ENCODE results near the gene ABHD11.
"Not testable (repeated sequence)": the region's sequence is repeated elsewhere in the genome, so short reads cannot be mapped to it uniquely, and the experiment has no call there.

The ABHD11 gene

DNA sequence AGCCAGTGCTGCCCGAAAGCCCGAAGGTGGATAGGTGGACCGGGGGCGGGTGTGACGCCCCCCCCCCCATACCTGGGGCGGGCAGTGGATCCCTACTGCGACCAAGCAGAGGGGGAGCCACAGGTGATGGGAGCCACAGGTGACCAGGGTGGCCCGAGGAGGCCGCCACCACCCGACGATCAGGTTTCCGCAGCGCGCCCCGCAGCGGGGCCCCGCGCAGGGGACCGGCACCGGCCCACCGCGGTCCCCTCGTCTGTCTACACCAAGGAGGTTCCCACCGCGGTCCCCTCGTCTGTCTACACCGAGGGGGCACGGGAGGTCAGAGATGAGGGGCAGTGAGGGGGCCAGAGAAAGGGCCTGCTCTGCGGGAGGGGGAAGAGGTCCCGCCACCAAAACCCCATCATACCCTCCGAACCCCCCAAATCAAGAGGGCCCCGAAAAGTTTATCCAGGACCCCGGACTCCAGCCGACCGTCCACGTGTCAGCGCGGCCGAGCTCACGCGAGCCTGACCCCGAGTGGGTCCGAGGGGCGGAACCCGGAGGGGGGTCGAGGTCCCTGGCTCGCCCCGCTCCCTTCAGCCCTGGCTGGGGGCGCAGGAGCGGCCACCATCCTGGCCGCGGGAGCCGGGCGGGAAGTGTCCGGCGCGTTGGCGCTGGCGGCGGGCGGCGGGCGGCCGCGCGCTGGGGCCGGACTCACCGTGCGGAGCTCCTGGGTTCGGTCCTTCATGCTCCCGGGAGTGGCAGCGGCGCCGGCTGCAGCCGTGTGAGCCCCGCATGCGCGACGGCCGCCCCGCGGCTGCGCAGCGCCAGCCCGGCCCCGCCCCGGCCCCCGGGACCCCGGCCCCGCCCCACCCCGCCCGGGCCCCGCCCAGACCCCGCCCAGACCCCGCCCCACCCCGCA, 19.4 kb downstream of the ABHD11 start, which contains the start of gene STX1A:
STX1A (minus strand) TSS at position 765 of the 901 bp plus-strand sequence; CDS start at position 727, 38 bp downstream.
- peak; percentile 78 for DNase-seq (ENCODE audit: low spot score)

DNA sequence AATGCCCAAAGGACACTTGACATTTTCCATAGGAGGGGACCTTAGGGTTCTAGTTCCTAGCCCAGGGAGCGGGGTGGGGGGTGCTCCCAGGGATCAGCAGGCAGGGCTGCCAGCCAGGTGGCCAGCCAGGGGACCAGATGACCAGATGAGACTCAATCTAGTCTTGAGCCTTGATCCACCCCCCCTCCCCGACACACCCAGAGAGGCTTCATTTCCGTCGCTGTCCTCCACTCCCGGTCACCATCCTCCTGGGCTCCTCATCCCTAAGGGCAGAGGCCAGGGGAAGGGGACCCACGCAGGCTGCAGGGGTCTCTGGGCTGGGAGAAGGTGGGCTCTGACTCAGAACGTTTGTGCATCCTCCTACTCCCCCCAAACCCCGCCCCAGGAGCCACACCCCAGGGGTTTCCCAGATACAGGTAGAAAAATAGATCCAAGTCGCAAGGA, 20.1 kb downstream of the ABHD11 start:
- peak; percentile 72 for DNase-seq (ENCODE audit: low spot score)

DNA sequence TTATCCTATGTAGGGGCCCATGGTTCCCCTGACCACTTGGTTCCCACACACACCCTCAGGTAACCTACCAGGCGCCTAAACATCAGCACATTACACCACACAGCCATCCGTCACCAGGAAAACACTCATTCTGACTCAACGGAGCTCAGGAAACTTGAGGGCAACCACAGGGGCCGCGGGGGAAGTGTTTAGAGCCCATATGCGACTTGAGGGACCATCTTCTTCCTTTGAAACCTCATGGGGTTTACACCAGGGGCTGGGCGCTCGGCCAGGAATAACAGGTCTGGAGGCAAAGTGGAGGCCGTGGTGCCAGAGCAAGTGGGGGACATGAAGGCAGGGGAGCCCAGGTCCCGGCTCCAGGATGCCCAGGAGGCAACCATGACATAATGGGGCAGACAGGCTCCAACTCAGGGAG, 20.6 kb downstream of the ABHD11 start:
- peak; percentile 97 for DNase-seq (ENCODE audit: low spot score)

DNA sequence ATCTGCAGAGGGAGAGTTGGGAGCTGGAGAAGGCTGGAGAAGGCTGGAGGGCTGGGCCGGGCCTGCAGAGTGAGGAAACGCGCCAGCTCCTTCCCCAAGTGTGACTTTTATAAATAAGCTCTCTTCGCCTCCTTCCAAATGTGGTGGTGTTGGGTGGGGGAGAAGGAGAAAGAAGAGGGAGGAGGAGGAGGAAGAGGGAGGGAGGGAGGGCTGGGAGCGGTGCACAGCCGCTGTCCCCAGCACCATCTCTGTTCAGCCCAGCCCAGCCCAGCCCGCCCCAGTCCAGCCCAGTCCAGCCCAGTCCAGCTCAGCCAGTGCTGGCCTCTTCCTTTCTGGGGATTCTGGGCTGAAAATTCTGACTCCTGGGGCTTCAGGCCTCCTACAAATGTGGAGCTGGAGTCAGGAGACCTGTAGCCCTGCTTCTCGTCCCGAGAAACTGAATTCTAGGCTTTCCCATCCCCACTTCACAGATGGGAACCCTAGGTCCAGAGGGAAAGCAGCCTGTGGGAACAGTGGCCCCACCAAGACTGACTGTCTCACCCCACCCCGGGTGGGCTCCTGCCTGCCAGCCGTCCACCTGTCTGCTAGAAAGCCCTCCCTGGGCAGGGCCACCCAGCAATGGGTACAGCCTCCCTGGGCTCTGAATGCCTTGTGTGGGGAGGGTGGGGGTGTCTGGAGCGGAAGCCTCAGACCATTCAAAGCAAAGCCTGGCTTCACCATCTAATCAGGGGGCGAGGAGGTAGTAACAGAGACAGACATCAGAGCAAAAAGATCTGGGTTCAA, 21.4 kb downstream of the ABHD11 start:
- DNase-seq (ENCODE audit: low spot score), result peak; percentile 56

DNA sequence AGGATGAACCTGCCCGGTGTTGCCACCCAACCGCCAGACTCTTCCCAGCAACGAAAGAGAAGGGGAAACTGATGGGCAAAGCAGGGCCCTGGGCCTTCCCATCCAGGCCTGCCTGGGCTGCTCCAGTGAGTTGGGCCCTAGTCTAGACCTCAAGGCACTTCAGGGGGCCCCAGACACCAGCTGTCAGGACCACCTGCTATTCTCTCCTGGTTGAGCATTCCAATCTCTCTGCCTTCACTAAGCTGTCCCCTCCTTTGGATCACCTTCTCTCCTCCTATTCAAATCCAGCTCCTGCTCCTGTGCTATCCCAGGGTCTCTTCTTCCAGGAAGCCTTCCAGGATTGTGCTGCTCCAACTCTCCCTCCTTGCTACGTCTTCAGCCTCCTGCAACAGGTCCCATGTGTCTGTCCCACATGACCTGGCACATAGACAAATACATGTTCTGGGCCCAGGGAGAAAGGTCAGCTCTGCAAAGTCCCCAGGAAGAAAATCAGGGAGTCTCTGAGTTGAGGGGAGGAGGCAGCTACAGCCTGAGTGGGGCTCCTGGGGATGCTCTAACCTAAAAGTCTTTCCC, 22.2 kb downstream of the ABHD11 start:
- DNase-seq (ENCODE audit: low spot score), result no peak

DNA sequence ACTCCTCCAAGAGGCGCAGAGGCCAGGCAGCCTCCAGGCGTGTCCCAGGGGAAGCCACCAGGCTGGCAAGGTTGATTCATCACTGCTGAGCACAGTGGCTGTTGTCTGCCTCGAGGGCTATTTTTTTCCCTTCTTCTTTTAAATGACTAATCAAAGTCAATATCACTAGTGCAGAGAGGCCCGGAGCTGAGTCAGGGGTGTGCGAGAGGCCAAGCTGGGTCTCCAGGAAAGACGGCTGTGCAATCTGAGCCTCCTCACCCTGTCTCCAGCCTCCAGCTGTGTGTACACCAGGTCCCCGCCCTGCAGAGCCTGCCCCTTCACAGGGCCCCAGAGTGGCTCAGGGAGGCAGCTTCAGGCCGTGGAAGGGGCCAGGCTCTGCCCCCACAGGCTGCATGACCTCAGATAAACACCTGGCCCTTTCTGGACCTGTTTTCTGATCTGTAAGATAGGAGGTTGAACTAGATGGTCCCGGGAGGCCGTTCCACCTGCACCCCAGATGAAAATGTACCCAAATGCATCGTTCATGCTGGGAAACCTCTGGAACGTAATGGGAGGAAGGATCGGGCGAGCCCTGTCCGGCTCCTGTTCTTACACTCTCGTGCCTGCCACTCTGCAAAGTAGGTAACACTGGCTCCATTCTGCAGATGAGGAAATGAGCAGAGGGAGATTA, 22.8 kb downstream of the ABHD11 start:
- DNase-seq (ENCODE audit: low spot score), result peak; percentile 99

DNA sequence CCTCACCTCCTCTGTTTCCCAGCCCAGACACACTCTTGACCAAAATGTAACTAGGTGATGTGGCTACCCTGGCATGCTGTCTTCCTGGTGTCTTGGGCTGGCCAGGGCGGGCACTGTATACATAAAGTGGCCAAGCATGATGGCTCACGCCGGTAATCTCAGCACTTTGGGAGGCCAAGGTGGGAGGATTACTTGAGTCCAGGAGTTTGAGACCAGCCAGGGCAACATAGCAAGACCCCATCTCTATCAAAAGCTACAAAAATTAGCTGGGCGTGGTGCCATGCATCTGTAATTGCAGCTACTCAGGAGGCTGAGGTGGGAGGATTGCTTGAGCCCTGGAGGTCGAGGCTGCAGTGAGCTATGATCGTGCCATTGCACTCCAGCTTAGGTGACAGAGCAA, 25.3 kb downstream of the ABHD11 start:
- not testable (repeated sequence) for DNase-seq (ENCODE audit: low spot score)

DNA sequence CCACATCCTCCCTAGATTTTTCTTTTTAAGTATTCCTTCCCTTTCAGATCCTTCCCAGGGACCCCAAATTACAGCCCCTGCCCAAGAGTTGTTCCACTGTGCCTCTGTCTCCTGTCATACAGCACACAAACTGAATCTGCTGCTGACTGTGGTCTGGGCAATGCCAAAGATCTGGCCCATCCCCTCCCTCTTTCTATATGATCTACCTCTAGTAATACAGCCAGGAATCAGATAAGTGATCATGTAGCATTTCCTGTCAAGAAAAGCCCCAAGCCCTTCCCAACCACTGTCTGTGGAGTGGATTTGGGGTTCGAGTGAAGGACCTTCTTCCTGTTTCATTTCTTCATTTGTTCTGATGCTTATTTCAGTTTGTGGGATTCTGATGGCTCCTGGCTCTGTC, 25.8 kb downstream of the ABHD11 start:
- DNase-seq (ENCODE audit: low spot score), result no peak

DNA sequence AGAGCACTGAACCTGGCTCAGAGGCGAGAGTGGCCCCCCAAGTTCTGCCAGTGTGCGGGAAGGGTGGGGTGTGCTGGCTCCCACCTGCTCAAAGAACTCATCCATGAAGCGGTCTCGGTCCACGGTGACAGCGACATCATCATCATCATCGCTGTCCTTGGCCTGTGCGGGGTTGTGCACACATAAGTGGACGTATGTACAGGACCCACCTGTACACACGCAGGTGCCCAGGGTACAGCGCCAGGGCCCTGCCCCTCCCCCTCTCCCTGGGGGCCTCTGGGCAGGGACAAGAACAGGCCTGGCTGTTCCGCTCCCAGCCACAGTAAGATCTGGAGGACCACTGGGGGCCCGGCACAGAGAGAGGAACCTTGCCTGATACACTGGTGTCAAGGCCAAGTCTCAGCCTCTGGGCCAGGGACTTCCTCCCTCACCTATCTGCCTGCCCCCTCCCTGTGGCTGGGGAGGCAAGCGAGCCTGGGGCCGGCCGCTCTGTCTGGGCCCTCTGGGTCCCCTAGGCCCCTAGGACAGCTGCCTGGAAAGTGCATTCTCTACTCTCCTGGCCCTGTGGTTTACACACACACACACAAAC, 29.5 kb downstream of the ABHD11 start:
- DNase-seq (ENCODE audit: low spot score), result no peak

DNA sequence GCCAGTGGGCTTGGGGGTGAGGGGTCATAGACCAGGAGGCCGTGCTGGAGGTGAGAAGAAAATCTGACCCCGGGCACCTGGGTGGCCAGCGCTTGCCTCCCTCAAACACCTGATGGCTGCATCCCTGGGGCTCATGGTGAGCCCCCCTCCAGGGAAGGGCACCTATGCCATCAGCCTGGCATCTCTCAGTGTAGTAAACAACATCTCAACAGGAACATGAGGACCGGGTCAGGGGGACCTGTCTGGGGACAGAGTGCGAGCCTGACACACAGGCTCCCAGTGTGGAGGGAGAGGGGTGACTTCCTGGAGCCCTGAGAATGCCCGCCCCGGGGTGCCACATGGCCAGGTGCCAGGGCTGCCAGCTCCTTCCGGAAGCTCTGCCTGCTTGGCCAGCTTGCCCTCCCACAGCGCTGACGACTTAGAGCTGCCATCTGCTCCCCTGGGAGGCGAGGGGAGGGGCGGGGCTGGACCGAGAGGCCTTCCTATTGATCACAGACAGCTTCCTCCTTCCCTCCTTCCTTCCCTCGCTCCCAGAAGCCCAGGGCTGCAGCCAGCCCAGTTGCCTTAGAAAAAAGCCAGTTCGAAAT, 31.5 kb downstream of the ABHD11 start:
- DNase-seq (ENCODE audit: low spot score), result no peak

DNA sequence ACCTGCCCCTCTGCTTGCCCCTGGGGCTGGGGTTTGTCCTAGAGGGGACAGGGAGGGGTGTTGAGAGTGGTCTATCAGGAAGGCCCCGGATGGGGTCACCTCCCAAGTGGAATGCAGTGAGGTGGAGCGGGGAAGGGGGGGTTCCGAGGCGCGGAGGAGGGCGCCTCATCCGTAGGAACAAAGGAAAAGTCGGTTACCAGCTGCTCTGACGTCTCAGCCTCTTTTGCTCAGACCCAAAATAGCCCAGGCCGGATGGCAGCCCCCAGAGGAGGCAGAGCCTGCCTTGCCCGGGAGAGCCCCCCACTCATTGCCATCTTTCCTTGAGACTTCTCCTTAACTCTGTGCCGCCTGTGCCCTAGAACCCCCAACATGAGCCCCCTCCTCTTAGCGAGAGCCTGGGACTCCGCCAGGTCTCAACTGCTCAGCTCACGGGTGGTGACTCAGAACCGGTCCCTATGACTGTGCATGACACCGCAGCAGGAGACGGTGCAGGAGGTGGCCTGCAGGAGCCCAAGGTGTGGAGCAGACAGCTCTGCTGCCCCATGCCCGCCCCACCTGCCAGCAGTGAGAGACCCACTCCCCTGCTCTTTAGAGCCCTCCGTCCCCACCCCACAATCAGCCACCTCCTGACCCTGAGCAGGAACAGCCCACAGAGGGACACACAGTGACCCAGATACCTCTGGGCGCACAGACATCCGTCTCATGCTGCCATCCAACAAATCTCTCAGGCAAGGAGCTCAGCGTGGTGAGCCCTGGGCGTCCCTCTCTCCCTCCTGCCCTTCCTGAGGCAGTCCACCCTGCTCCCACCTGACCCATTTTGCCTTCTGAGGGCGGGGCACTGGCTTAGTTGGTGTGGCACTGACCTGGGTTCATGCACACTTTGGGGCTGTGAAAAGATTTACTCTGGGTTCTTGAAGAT, 32.2 kb downstream of the ABHD11 start:
- peak; percentile 52 for DNase-seq (ENCODE audit: low spot score)

DNA sequence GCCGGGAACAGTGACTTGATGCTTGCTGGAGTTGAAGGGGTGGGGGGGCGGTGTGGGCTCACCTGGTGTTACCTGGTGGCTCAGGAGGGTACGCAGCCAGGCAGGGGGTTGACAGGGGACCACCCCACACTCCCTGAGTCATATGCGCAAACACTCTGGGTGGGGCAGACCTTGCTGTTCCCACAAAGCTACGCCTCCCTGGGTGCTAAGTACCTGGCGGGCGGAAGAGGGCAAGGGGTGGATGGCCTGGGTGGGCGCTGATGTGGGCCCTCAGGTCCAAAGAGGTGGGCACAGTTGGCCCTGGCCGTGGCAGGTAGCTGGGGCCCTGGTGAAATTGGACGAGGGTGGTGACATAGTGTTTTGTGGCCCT, 33.1 kb downstream of the ABHD11 start:
- DNase-seq (ENCODE audit: low spot score), result no peak

DNA sequence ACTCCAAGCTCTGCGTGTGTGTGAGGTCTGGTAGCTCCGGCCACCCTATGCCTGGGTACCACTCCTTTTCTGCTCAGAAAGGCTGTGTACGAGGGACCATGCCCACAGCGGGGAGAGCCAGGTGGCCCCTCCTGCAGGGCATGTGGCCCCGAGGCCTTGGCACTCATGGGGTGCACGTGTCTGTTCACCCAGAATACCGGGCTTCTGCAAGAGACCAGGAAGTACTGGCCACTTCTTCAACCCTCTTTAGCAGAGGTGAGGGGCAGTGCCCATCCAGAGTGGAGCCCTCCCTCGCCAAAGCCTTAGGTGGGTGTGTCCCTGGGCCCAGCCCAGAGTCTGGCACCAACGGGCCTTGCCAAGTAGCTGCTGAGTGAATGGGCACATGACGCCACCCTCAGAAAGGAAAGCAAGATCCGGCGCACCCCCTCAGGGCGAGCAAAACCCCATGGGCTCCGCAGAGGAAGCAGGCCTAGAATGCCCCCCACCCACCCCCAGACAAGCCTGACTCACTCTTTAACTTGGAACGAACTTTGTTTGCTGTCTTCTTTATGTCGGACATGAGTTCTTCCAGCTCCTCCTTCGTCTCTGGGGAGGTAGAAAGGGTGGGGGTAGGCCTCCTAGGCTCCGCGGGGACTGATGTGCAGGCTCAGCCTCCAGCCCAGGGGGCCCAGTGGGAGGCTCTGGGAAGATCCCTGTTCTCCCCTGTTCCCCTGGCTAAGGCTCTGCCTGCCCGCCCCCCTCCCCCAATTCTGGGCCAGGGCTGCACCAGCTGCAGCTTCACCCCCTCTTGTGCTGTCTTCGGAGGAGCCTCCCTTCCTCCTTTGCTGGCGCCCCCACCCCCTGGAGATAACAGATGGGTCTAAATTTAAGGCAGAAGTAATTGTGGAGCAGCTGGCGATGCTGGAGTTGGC, 33.7 kb downstream of the ABHD11 start:
- no peak for DNase-seq (ENCODE audit: low spot score)

DNA sequence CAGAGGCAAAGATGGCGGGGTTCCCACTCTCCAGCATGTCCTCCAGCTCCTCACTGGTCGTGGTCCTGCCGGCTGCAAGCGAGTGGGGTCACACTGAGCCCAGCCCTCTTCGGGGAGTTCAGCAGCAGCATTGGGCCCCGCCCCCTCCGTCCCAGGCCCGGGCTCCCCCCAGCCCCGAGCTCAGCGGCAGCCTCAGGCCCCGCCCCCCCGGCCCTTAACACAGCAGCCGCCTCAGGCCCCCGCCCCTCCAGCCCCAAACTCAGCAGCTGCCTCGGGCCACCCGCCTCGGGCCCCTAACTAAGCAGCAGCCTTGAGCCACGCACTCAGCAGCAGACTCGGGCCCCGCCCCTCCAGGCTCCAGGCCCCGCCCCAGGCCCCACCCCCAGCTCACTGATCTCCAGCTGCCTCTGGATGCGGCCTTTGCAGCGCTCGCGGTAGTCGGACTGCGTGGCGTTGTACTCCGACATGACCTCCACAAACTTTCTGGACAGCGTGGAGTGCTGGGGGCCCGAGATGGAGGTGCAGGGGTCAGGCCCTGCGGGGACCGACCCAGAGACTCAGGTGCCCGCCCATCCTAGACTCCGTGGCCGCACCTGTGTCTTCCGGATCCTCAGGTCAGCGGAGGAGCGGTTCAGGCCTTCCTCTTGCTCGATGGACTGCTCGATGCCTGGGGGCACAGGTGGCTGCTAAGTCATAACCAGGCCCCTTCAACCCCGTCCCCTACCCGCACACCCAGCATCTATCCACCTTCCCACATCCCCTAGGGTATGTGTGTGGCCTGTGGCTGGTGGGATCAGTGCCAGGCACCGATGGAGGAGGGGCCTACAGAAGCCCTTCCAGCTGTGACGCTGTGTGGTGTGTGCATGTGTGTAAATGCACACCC, 34.6 kb downstream of the ABHD11 start:
- DNase-seq (ENCODE audit: low spot score), result no peak

DNA sequence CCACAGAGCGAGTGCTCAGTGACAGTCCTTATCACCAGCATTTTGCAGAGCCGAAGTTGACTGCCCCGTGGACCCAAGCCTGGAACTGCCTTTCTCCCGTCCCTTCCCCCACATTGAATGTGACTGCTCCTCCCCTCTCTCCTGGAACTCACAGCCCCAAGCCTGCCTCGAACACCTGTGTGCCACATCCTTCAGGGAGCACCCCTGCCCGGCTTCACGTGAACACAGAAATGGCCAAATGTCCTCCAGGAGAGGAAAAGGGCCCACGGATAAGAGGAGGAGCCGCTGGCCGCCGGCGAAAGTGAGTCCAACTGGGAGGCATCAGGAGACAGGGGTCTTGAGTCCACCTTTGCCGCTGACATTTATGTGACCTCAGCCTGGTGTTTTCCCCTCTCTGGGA, 35.4 kb downstream of the ABHD11 start:
- DNase-seq (ENCODE audit: low spot score), result no peak

DNA sequence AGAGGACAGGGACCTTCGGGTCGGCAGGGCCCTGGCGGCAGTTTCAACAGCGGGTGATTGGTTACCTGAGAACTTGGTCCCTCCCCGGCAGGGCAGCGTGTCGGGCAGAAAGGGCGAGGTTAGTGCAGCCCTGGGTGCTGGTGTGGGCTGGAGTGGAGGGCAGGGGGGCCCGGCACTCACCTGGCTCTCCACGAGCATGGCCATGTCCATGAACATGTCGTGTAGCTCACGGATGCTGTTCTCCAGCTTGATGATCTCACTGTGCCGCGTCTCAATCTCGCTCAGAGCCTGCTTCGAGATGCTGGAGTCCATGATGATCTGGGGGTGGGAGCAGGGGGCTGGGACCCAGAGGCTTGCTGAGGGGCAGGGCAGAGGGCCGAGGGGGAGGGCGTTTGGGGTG, 35.9 kb downstream of the ABHD11 start:
- DNase-seq (ENCODE audit: low spot score), result no peak

DNA sequence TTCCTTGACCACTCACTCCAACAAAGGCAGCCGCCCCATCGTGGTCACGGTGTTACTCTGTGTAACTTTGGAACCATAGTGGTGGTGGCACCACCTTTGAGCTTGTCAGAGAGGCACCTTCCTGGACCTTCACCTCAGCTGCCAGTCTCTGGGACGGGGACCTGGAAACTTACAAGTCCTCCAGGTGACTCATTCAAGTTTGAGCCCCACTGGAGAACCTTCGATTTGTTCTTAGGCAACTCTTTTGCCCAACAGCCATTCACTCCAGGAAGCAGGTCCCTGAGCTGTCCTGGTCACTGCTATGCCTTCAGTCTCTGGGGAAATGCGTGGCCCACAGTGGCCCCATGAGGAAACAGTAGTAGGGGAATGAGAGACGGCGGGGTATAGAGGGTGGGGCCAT, 36.4 kb downstream of the ABHD11 start:
- DNase-seq (ENCODE audit: low spot score), result no peak

DNA sequence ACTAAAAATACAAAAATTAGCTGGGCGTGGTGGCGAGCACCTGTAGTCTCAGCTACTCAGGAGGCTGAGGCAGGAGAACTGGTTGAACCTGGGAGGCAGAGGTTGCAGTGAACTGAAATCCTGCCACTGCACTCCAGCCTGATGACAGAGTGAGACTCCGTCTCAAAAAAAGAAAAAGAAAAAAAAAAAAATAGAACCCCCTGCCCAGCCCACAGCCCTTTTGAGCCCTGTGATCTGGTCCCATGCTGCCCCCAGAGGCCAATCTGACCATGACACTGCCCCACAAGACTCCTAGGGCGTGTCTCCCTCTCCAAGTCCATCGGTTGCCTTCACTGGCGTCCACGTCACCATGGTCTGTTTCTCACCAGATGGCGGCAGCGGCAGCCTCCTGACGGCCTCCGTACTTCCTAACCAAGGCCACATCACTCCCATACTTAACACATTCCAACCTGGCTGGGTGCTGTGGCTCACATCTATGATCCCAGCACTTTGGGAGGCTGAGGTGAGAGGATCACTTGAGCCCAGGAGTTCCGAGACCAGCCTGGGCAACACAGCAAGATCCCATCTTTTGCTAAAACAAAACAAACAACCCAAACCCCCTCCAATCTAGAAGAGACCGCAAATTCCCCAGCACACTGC, 37.1 kb downstream of the ABHD11 start:
- DNase-seq (ENCODE audit: low spot score), result peak; percentile 76

Data from RKO (cell line).